Ovary (tissue), 3 donors: ENCODE results near the gene NANS.

ENCODE experiments used
- POLR2A ChIP-seq: fragments of 450-650 bp; IDR thresholded peaks from one replicate; pipeline ENCODE4 v1.6.1; 2017; ENCODE audit warnings: antibody characterized with exemption, mild to moderate bottlenecking, moderate library complexity
- TF ChIP-seq, protein P1 (sequence below), 3 donors: fragments of 450-650 bp in 2 of 3; fragments of 200-600 bp in 1 of 3; IDR thresholded peaks; one replicate each; pipeline versions ENCODE4 v1.5.1 to v1.8.0; 2016 to 2022; ENCODE audit warnings: antibody characterized with exemption in 3 of 3, mild to moderate bottlenecking in 1 of 3
- donor health status: DM: no; HTN: no; CAD: no.

GRCh38 chr9:98009437-98009836, 47.1 kb upstream of the NANS start:
- no peak for TF ChIP-seq POLR2A
- TF ChIP-seq, protein P1, sequence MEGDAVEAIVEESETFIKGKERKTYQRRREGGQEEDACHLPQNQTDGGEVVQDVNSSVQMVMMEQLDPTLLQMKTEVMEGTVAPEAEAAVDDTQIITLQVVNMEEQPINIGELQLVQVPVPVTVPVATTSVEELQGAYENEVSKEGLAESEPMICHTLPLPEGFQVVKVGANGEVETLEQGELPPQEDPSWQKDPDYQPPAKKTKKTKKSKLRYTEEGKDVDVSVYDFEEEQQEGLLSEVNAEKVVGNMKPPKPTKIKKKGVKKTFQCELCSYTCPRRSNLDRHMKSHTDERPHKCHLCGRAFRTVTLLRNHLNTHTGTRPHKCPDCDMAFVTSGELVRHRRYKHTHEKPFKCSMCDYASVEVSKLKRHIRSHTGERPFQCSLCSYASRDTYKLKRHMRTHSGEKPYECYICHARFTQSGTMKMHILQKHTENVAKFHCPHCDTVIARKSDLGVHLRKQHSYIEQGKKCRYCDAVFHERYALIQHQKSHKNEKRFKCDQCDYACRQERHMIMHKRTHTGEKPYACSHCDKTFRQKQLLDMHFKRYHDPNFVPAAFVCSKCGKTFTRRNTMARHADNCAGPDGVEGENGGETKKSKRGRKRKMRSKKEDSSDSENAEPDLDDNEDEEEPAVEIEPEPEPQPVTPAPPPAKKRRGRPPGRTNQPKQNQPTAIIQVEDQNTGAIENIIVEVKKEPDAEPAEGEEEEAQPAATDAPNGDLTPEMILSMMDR (IDR thresholded peaks at IDR 0.05): no peak
